IPS DF 19.7 (cell line): ENCODE data around the gene OR2T29.
"Not testable (repeated sequence)": the region's sequence is repeated elsewhere in the genome, so short reads cannot be mapped to it uniquely, and the experiment has no call there.

Source experiments
- DNase-seq: peaks from one replicate; pipeline ENCODE4 v3.0.0-alpha.2; 2013; ENCODE audit warnings: low read depth, low spot score

OR2T29 gene

GRCh38 chr1:248562672-248563071 is at the start of gene OR2T29:
TSS of gene OR2T29 (minus strand) at chr1:248562772. CDS start at chr1:248559491, 3,281 bp downstream.
- not testable (repeated sequence) for DNase-seq

GRCh38 chr1:248611883-248612414 is 49.4 kb upstream of the OR2T29 start:
- DNase-seq, result no peak

- no peak for DNase-seq
Observed at GRCh38 chr1:248610301-248610700, 47.7 kb upstream of the OR2T29 start.

GRCh38 chr1:248599396-248599795 is 36.8 kb upstream of the OR2T29 start:
- DNase-seq, result no peak

GRCh38 chr1:248597589-248597988 is 35.0 kb upstream of the OR2T29 start, which contains the start of gene OR2T10:
TSS of gene OR2T10 (minus strand) at chr1:248597700. CDS start at chr1:248593768, 3,932 bp downstream.
- no peak for DNase-seq

- DNase-seq, result no peak
Observed at GRCh38 chr1:248596615-248597014, 34.0 kb upstream of the OR2T29 start.

GRCh38 chr1:248593226-248593625 is 30.7 kb upstream of the OR2T29 start:
- no peak for DNase-seq

- DNase-seq, result no peak
Observed at GRCh38 chr1:248592655-248593054, 30.1 kb upstream of the OR2T29 start.

- no peak for DNase-seq
Observed at GRCh38 chr1:248590055-248590454, 27.5 kb upstream of the OR2T29 start.

- DNase-seq, result no peak
Observed at GRCh38 chr1:248589334-248589733, 26.8 kb upstream of the OR2T29 start.

GRCh38 chr1:248585266-248585665 is 22.7 kb upstream of the OR2T29 start:
- DNase-seq, result no peak

- DNase-seq, result no peak
Observed at GRCh38 chr1:248576260-248576980, 13.8 kb upstream of the OR2T29 start.

- DNase-seq, result not testable (repeated sequence)
Observed at GRCh38 chr1:248574657-248575056, 12.1 kb upstream of the OR2T29 start, which contains the start of gene OR2T34. TSS of gene OR2T34 (minus strand) at chr1:248574757. CDS start at chr1:248574757, 0 bp downstream.

- not testable (repeated sequence) for DNase-seq
Observed at GRCh38 chr1:248573856-248574255, 11.3 kb upstream of the OR2T29 start.

GRCh38 chr1:248572049-248572448 is 9.5 kb upstream of the OR2T29 start:
- DNase-seq, result not testable (repeated sequence)

GRCh38 chr1:248570811-248571210 is 8.2 kb upstream of the OR2T29 start:
- not testable (repeated sequence) for DNase-seq

GRCh38 chr1:248569049-248569448 is 6.5 kb upstream of the OR2T29 start:
- not testable (repeated sequence) for DNase-seq

- DNase-seq, result not testable (repeated sequence)
Observed at GRCh38 chr1:248565530-248566373, 3.2 kb upstream of the OR2T29 start.

GRCh38 chr1:248551027-248551426 is 11.5 kb downstream of the OR2T29 start:
- not testable (repeated sequence) for DNase-seq

- DNase-seq, result not testable (repeated sequence)
Observed at GRCh38 chr1:248547383-248547782, 15.2 kb downstream of the OR2T29 start.

GRCh38 chr1:248537449-248537848 is 25.1 kb downstream of the OR2T29 start:
- DNase-seq, result not testable (repeated sequence)

GRCh38 chr1:248521856-248522255 is 40.7 kb downstream of the OR2T29 start:
- DNase-seq, result no peak
